ES-I3 (cell line): ENCODE results near the gene PTPN11.
A peak's percentile ranks its signal among the peaks of the same experiment; 100 is the strongest.
"Not testable (repeated sequence)": the region's sequence is repeated elsewhere in the genome, so short reads cannot be mapped to it uniquely, and the experiment has no call there.

Experiments
- H3K36me3 ChIP-seq: 2 replicates; pipeline ENCODE4 v1.6.1; 2013; ENCODE audit warnings: mild to moderate bottlenecking, low read length, control low read depth, moderate library complexity; ENCODE audit not compliant: insufficient read depth
- H3K4me1 ChIP-seq: 2 replicates; pipeline ENCODE4 v1.6.1; 2013; ENCODE audit warnings: mild to moderate bottlenecking, control low read depth, low read length; ENCODE audit not compliant: insufficient read depth
- H3K9ac ChIP-seq: 2 replicates; pipeline ENCODE4 v1.6.1; 2013; ENCODE audit warnings: low read depth, mild to moderate bottlenecking, low read length, moderate library complexity
- H3K9me3 ChIP-seq: 2 replicates; pipeline ENCODE4 v1.6.1; 2013; ENCODE audit warnings: mild to moderate bottlenecking, low read length, moderate library complexity; ENCODE audit not compliant: control insufficient read depth, insufficient read depth

Gene PTPN11

DNA sequence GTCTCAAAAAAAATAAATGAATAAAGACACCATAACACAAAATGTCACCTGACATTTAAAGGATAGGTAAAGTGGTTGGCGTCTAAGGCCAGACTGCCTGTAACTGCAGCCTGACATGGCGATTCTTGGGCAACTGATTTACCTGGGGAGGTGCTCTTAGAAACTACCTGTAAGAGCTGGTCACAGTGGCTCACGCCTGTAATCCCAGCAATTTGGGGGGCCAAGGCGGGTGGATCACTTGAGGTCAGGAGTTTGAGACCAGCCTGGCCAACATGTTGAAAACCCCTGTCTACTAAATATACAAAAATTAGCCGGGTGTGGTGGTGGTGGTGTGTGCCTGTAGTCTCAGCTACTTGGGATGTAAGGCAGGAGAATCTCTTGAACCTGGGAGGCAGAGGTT lies 17.7 kb upstream of the PTPN11 start:
- H3K9ac ChIP-seq, result no peak overlapping the region

DNA sequence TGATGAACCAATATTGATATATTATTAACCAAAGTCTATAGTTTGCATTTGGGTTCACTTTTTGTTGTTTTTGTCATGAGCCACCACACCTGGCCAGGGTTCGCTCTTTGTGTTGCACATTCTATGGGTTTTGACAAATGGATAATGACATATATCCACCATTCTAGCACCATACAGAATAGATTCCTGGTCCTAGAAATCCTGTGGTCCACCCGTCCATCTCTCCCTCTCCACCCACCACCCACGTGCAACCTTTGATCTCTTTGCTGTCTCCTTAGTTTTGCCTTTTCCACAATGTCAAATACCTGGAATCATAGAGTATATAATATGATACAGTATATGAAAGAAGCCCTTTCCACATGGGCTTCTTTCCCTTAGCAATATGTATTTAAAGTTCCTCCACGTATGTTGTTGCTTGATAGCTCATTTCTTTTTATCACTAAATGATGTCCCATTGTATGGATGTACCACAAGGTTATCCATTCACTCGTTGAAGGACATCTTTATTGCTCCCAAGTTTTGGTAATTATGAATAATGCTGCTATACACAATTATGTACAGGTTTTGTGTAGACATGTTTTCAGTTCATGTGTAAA lies 16.7 kb upstream of the PTPN11 start:
- Histone ChIP-seq H3K36me3 (peaks cover 24% of the 10 kb centered on the region), H3K9ac (no peak overlapping the region), H3K9me3 (no peaks in the 10 kb centered on the region), H3K4me1 (no peaks in the 10 kb centered on the region)

More for the DNA sequence above, 17.7 kb upstream of the PTPN11 start:
- Histone ChIP-seq H3K4me1 (no peaks in the 10 kb centered on the region), H3K9me3 (no peaks in the 10 kb centered on the region), H3K36me3 (peaks cover 15% of the 10 kb centered on the region; the same call in 1 of the 2 replicates)

DNA sequence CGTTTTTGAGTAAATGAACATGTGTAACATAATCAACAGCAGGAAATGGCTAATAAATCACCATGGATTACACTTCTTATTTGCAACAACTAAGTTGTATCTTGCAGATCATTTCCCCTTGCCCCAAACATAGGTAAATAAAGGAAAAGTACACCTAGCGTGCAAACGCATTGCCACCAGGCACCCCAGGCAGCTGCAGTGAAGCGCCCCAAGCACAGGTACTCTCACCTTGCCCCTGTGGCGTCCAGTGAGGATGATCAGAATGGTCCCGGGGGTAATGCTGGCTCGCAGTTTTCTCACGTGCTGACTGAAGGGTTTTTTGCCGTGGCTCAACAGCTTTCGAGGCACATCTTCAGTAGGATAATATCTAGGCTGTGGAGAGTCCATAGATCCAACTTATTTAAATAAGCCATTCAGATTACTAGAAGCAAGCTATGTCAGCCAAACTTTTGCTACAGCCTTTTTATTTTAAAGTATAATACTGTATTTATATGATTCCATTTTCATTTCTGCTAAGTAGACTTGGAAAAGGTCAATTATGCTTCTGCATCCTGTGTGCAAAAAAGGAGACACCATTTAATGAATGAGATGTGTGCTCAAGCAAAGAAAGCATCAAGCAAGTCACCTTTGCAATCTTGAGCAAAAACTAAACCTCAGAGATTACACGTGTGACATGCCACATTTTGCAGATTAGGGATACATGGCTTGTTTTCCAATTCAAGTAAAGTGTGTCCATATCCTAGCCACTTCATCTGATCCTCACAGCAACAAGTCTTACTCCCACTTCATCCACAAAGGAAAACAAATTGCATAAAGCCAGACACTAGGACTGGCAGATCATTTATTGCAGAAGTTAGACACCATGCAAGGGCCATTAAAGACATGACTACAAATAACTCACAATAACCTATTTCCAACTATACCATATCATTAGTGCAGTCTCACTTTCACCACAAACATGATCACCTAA lies 11.9 kb upstream of the PTPN11 start:
- Histone ChIP-seq H3K36me3 (peaks cover 41% of the 10 kb centered on the region), H3K4me1 (0 out of 2 replicates have a peak, but pooled peaks cover 4% of the 10 kb centered on the region), H3K9me3 (no peaks in the 10 kb centered on the region), H3K9ac (no peak overlapping the region)

DNA sequence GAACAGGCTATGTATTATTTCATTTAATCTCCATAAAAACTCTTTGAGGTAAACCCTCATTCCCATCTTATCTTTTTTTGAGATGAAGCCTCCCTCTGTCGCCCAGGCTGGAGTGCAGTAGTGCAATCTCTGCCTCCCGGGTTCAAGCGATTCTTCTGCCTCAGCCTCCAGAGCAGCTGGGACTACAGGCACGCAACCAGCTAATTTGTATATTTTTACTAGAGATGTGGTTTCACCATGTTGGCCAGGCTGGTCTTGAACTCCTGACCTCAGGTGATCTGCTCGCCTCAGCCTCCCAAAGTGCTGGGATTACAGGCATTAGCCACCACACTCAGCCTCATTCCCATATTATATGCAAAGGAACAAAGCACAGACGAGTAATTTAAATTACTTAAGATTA lies 11.1 kb upstream of the PTPN11 start:
- Histone ChIP-seq H3K36me3 (peaks cover 41% of the 10 kb centered on the region), H3K9ac (peak overlapping the region; percentile 91; the same call in 1 of the 2 replicates)
- H3K4me1 ChIP-seq, H3K9me3 ChIP-seq: not testable (repeated sequence)

DNA sequence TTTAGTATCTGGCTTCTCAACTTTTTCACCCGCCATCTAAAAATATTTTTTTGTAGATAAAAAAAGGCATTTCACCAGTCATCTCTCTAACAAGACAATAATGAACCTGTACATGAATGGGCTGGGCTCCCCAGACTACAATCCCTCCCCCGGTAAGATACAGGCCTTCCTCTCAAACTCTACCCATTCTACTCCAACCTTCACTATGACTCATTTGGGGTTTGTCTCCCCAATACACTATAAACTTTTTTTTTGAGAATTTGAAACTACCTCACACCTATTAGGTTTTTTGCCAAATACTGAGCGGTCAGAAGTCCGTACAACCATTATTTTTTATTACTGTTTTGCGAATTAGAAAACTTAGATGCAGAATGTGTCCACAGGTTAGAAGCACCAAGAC lies 10.1 kb upstream of the PTPN11 start:
- peak overlapping the region; percentile 91 for H3K9ac ChIP-seq
- 0 out of 2 replicates have a peak, but pooled peaks cover 4% of the 10 kb centered on the region for H3K4me1 ChIP-seq
- no peaks in the 10 kb centered on the region for H3K9me3 ChIP-seq
- H3K36me3 ChIP-seq, result peaks cover 41% of the 10 kb centered on the region

DNA sequence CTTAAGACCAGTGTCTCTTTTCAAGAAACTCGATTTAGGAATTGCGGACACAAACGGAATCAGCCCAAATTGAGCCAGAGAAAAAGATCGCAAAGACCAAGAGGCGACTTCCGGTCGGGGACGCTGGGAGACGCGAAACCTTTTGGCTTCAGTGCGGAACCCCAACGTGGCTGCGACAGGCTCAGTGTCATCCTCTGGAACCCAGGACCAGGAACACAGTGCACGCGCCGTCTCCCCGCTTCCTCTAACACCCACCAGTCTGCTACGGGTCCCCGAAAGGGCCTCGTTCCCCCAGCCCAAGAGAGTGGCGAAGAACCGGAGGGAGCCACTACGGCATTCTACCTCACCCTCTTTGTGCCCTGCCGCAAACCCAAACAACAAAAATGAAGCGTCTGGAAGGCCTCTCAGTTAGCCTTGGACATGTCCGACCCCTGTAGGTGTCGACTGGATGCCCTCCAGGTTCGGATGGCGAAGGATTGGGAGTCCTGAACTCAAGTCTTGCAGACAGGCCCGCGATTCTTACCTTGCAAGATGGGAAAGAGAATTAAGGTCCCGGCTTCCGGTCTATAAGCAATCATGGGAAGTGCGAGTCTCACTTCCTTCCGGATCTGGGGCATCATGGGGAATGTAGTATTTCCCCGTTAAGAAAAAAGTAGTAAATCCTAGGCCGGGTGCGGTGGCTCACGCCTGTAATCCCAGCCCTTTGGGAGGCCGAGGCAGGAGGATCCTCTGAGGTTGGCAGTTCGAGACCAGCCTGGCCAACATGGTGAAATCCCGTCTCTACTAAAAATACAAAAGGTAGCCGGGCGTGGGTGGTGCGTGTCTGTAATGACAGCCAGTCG lies 9.5 kb upstream of the PTPN11 start, which contains the start of gene RPL6:
TSS of gene RPL6 (minus strand) at position 542 of the 842 bp plus-strand sequence. CDS start 949 bp downstream, outside the sequence.
- peak within 1 kb of the TSS; percentile 91 for H3K9ac ChIP-seq
- H3K9me3 ChIP-seq, result no peaks in the 10 kb centered on the region
- peaks cover 38% of the 10 kb centered on the region for H3K36me3 ChIP-seq
- H3K4me1 ChIP-seq, result 0 out of 2 replicates have a peak, but pooled peaks cover 4% of the 10 kb centered on the region

DNA sequence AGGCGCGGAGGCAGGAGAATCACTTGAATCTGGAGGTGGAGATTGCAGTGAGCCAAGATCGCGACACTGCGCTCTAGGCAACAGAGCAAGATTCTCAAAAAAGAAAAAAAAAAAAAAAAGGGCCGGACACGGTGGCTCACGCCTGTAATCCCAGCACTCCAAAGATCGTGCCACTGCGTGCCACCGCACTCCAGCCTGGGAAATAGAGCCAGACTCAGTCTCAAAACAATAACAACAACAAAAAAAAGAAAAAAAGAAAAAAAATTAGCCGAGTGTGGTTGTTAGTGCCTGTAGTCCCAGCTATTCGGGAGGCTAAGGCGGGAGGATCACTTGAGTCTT lies 8.9 kb upstream of the PTPN11 start:
- Histone ChIP-seq H3K4me1 (0 out of 2 replicates have a peak, but pooled peaks cover 4% of the 10 kb centered on the region), H3K9me3 (no peaks in the 10 kb centered on the region), H3K9ac (no peak overlapping the region; the same call in 1 of the 2 replicates), H3K36me3 (peaks cover 34% of the 10 kb centered on the region)

DNA sequence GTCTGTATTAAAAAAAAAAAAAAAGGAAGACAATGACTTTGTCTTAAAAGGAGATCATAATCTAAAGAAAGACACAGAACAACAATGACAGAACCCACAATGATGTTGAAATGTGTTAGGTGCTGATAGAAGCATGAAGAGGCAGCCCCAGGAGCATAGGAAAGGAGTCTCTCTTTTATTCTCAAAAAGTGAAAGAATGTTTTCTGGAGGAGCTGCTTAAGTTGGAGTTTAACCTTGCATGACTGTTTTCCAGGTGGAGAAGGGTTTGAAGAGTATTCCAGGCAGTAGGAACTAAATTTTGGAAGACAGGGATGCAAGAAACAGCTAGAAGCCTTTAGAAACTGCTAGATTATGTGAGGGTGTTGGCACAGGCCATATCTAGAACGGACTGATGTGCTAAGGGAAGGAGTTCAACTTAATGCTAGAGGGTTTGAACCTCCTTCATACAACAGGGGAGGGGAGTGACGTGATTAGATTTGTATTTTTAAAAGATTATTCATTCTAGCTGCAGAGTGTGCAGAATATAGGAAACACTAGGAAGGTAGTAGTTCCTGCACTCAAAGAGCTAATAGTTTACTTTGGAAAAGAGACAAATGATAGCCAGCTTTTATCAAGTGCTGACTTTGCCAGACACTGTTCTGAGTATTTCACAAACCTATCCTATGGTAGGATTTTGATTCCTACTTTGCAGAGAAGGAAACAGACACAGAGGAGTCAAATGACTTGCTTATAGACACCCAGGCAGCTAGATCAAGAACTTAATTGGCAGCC lies 4.7 kb upstream of the PTPN11 start:
- Histone ChIP-seq H3K4me1 (no peaks in the 10 kb centered on the region), H3K36me3 (no peaks in the 10 kb centered on the region), H3K9ac (no peak overlapping the region), H3K9me3 (no peaks in the 10 kb centered on the region)

DNA sequence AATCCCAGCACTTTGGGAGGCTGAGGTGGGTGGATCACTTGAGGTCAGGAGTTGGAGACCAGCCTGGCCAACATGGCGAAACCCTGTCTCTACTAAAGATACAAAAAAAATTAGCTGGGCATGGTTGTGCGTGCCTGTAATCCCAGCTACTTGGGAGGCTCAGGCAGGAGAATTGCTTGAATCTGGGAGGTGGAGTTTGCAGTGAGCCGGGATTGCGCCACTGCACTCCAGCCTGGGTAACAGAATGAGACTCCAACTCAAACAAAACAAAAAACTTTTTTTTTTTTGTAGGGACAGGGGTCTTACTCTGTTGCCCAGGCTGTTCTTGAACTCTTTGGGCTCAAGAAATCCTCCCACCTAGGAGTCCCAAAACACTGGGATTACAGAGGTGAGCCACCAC lies 3.3 kb upstream of the PTPN11 start:
- not testable (repeated sequence) for H3K4me1 ChIP-seq, H3K9me3 ChIP-seq, H3K9ac ChIP-seq, H3K36me3 ChIP-seq

DNA sequence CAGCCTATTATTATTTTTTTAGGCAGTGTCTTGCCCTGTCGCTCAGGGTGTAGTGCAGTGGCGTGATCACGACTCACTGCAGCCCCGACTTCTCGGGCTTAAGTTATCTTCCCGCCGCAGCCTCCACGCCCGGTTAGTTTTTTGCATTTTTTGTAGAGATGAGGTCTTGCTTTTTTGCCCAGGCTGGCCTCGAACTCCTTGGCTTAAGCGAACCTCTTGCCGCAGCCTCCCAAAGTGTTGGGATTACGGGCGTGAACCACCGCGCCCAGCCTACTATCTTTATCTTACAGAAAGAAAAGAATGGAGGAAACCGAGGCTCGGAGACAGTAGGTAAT lies 507 bp upstream of the PTPN11 start:
- no peaks in the 10 kb centered on the region; the same call in 1 of the 2 replicates for H3K4me1 ChIP-seq
- H3K9ac ChIP-seq, result peak overlapping the region; percentile 85
- no peaks in the 10 kb centered on the region for H3K9me3 ChIP-seq
- no peaks in the 10 kb centered on the region for H3K36me3 ChIP-seq

DNA sequence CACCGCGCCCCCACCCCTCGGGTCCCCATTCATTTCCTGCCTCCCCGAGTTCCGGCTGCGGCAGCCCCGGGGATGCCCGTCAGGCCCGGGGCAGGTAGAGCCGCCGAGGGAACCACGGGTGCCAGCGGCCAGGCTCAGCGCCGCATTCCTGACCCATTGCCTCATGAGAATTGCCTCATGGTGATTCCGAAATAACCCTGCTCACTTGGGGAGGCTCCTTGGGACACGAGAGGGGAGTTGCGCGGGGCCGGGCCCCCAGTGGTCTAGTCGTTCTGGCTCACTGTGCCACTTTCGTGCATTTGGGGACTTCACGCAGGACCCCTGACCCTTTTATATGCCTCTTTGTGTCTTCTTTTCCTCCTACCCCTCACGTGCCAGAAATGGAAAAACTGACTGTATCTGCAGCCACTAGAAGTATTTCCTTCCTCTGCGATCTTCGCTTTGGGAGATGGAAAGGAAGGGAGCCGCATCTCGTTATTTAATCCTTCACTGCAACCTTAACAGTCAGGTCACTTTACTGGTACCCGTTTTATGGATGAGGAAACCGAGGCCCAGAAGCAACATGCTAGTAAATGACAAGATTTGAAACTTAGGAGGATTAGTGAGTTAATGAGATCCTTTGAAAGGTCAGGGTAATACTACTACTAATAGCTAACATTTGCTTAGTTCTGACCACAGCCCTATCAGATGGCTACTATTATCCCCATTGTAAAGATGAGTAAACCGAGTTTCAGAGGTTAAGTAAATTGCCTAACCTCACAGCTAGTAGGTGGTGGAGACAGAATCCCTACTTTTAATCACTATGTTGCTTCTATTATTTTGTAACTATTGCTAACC lies 768 bp downstream of the PTPN11 start:
- H3K9ac ChIP-seq, result peak overlapping the region; percentile 85
- no peaks in the 10 kb centered on the region for H3K36me3 ChIP-seq
- no peaks in the 10 kb centered on the region for H3K9me3 ChIP-seq
- no peaks in the 10 kb centered on the region; the same call in 1 of the 2 replicates for H3K4me1 ChIP-seq

DNA sequence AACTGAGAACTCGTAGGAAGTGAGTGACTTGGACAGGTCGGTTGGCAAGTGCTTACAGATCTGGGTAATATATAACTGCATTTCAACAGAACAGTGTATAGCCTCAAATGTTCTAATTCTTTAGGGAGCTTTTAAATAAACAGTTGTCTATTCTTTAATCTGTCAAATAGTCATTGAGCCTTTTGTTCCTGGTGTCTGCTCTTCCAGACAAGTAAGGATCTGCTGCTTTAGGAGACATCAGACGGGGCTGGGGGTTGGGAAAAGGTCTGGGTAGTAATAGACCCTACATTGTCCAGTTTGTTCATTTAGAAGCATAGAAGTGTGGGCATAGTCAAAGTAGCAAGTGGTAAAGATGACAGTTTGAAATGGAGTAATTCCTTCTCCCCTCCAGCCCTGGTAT lies 2.0 kb downstream of the PTPN11 start:
- H3K9ac ChIP-seq, result no peak overlapping the region
- H3K36me3 ChIP-seq, result no peaks in the 10 kb centered on the region
- H3K4me1 ChIP-seq, result no peaks in the 10 kb centered on the region; the same call in 1 of the 2 replicates
- no peaks in the 10 kb centered on the region for H3K9me3 ChIP-seq

DNA sequence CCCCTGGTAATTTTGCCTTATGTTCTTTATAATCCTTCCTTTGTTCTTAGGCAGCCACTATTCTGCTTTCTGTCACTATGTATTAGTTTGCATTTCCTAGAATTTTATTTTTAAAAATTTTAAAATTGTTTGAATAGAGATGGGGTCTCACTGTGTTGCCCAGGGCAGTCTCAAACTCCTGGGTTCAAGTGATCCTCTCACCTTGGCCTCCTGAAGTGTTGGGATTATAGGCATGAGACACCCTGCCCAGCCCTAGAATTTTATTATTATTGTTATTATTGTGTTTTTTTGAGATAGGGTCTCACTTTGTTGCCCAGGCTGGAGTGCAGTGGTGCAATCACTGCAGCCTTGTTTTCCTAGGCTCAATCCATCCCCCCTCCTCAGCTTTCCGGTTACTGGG lies 2.6 kb downstream of the PTPN11 start:
- Histone ChIP-seq H3K9me3 (no peaks in the 10 kb centered on the region), H3K4me1 (no peaks in the 10 kb centered on the region; the same call in 1 of the 2 replicates), H3K9ac (no peak overlapping the region), H3K36me3 (no peaks in the 10 kb centered on the region)
